ENCODE measurements around the gene MRPS27. TPM values are rescaled to one million over a fixed set of nuclear protein-coding genes. Genes with fewer than 3 reads are reported as not detected.

Gene MRPS27
- total RNA-seq, 1 donor from 2014 or later: 41.1 TPM

DNA sequence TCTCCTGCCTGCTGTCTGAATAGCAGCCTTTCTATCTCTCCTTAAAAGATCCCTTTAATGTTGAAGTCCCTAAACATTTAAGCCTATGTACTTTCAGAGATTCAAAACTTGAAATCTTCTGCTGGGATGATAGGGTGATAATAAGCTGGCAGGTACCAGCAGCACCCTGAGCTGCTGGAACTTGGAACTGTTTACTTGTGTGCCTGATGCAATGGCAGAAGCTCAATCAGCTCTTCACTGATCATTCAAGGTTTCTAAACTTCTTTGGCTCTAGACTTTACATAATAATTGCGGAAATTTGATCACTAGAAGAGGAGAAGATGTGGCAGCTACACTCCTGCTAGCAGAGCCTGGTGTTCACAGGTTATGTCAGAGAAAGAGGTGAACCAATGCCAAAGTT lies 27.6 kb downstream of the MRPS27 start:
- no peak for DNase-seq (ENCODE audit: low spot score)

DNA sequence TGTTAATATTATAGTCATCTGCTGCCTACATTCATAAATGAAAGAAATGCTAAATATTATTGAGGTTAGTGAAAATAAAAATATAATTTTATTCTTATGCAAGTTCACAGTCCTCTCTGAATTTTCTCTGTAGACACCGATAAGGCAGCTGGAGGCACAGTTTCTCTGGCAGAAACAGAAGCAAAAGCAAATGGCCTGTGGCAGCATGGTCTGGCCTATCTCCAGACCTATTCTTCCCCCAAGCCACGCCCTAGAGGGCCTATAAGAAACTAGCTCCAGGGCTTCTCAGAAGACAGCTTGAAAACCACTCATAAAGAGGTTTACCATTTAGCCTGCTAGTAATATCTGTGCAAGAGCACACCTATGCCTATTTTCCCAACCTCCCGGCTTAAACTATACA lies 28.4 kb downstream of the MRPS27 start:
- DNase-seq (ENCODE audit: low spot score): no peak

DNA sequence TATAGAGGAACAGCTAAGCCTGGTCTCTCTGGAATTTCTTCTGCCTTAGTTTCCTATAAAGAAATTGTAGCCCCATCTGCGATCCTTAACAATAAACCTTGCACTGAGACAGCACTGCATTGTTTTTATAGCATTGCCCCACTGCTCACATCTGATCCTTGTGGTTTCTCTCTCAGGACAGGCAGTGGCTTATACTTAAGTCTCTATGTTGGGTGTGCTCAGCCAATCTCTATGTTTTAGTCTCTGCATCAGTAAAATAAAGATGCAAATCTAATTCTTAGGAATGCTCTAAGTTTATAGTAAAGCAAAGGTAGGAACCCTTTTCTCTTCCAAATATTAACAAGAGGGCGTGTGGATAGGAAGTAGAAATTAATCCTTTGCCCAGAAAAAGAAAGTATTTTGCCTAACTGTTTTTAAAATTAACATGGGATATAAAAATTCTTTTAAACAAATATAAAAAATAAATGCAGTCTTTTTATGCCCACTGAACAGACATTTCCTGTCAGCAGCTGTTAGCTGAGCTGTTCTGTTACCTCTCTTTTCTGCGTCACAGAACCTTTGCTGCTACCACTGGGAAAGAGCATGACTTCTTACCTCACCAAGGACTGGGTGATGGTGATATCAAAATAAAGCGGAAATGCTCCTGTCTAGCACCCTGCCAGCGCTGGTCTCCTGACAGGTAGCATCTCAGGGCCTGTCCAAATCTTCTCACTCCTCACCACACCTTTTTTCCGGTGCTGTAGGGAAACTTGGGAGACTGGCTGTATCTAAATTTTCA lies 29.5 kb downstream of the MRPS27 start:
- DNase-seq (ENCODE audit: low spot score): no peak

DNA sequence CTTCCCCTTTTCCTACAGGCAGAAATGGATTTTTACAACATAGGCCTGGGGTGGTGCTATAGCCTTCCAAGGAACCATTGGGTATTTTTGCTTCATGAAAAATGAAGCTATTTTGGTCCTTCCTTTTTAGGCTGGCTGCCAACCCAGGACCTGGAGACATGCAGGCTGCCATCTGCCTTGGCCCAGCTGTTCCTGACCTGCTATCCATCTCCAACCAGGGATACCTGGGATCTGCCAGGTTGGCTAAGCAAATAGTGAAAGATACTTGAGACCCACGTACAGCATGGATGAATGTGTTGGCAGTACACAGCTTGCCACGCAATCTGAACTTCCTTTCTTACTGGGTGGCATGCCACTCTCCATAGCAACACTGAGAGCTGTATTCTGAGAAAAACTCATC lies 31.1 kb downstream of the MRPS27 start:
- DNase-seq (ENCODE audit: low spot score): no peak

DNA sequence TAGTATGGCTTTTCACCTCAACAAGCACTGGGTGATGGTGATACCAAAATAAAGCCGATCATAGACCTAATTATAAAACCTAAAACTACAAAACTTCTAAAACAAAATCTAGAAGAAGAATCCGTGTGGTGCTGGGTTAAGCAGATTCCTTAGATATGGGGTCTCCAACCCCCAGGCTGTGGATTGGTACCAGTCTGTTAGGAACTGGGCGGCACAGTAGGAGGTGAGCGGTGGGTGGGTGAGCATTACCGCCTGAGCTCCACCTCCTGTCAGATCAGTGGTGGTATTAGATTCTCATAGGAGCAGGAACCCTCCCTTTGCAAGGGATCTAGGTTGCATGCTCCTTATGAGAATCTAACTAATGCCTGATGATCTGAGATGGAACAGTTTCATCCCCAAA lies 33.2 kb downstream of the MRPS27 start:
- no peak for DNase-seq (ENCODE audit: low spot score)

DNA sequence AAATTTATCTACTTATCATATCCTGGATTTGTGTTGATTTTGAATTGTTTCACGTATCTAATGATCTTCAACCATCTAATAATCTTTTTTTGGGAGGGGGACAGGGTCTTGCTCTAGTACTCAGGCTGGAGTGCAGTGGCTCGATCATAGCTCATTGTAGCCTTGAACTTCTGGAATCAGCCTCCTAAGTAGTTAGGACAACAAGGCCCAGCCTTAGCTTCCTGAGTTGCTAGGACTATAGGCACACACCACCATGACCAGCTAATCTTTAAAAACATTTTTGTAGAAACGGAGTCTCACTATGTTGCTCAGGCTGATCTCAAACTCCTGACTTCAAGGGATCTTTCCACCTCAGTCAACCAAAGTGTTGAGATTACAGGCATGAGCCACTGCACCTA lies 34.6 kb downstream of the MRPS27 start:
- no peak for DNase-seq (ENCODE audit: low spot score)

DNA sequence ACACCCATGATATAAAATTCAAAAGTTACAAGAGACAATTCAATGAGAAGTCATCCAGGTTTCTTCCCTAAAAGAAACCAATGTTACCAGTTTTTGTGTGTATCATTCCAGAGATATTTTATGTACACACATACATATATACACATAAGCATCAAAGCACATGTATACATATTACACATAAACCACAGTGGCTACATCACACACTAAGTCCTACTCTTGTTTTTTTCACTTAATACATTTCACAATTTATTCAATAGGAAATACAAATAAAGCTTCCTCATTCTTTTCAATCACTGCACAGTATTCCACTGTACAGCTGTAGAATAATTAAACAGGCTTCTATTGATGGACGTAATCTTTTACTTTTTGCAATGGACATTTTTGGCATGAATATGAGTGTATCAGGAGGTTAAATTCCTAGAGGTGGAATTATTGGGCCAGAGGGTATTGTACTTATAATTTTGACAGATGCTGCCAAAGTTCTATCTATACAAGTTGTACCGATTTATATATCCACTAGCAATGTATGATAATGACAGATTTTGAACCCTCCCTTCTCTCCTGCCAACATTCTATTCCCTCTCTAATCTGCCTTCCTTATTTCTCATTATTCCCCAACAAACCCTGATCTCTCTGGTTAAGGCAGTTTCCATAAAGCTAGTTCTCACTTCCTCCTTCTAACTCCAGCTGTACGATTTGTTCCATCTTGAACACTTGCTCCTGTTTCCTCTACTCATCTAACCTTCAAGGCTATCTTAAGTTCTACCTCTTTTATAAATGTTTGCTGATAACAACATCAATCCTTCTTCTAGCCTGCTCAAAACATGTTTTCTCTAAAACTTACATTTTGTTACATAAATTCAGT lies 35.2 kb downstream of the MRPS27 start:
- DNase-seq (ENCODE audit: low spot score): no peak

DNA sequence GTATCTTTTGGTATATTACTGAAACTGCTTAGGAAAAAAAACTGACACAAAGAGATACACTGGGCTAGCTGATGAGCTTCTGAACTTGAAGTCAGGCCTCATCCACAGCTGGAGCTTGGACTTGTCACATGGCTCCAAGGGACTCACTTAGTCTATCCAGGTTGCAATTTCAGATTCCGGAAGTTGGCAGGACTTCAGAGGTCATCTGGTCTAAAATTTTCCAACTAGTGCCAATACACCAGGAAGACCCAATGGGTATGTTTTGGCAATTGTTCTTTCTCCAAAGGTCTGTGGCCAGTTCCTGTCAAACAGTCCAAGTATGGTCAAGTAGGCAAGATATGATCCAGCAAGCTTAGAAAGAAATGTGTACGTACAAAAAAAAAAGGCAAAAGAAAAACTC lies 36.7 kb downstream of the MRPS27 start:
- DNase-seq (ENCODE audit: low spot score): no peak

DNA sequence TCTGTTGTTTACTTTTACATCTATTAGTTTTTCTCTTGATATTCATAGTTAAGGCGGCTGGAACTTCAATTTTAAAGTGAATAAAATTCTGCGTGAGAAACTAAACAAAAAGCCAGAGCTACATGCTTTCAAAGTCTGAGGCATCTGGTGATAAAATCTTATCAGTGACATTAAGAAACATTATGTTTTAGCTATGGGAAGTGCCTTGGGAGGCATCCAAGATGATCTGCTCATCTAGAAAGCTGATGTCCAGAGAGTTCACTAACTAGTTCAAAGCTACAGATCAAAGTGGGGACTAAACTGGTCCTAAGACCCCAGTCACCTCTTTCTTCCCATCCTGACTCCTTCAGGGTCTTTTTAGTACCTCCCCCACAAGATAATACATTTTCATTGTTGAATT lies 37.2 kb downstream of the MRPS27 start:
- DNase-seq (ENCODE audit: low spot score): no peak

DNA sequence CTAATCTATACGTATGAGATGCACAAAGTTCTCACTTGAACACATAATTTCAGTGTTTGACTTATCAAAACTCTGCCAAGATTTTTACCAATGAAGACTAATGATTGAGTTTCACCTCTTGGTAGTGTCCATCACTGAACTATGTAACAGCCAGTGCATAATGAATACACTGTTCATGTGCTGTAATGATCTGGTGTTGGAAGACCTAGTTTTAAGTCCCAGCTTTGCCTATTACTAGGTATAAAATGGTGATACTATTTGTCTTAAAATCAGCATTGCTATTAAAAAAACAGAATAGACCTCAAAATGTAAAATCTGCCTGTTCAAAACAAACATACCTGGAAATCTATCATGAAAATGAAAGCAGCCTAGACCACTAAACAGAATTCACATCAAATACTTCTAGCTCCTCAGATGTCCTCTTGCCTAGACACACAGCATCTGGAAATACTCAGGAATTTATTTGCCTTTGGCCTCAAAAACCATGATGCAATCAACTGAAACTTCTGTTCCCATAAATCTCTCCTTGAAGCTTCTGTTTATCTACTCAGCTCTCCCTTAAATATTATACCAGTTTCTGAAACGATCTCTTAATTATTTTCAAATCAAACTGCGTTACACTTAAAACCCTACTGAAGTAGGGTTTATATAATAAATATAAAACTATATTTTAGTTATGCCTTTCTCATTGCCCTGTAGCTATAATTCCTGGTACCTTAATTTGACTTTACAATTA lies 38.1 kb downstream of the MRPS27 start:
- no peak for DNase-seq (ENCODE audit: low spot score)

DNA sequence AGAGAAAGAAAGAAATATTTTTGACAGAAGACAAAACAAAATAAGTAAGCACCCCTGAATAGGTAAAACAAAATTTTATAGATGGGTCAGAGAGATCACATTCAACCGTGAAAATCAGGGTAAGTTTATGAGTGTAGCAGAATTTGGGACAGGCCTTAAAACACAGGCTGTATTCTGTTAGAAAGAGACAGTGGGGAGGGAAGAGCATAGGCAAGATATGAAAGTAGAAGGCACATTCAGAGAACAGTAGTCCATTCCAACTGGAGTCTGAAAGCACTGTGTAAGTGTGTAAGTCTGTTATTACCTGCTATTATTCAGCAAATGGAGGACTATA lies 38.6 kb downstream of the MRPS27 start:
- DNase-seq (ENCODE audit: low spot score): no peak

DNA sequence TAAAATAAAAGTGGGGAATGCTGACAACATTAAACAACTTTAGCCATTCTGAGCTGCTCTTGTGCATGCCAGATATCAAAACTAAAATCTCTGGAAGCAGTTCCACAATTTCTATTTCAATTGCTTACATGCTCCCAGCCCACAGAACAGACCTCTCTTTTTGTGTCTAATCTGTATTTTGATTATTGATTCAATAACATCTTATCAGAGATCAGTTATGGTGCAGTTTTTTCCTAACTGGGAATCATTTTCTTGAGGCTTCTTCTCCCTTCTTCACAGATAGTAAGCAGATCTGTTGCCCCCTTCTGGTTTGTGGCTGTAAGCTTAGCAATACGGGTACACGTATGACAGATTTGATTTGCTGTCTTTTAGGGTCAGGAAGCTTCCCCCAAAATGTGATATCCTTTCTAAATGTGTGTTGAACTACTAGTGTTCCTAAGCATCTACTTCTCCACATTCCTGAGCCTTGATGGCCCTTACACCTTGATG lies 39.4 kb downstream of the MRPS27 start:
- DNase-seq (ENCODE audit: low spot score): no peak

DNA sequence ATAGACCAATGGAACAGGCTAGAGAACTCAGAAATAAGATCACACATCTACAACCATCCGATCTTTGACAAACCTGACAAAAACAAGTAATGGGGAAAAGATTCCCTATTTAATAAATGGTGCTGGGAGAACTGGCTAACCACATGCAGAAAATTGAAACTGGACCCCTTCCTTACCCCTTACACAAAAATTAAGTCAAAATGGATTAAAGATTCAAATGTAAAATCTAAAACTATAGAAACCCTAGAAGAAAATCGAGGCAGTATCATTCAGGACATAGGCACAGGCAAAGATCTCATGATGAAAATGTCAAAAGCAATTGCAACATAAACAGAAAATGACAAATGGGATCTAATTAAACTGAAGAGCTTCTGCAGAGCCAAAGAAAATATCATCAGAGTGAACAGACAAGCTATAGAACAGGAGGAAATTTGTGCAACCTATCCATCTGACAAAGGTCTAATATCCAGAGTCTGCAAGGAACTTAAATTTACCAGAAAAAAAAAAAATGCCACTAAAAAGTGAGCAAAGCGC lies 43.8 kb downstream of the MRPS27 start:
- DNase-seq (ENCODE audit: low spot score): no peak

DNA sequence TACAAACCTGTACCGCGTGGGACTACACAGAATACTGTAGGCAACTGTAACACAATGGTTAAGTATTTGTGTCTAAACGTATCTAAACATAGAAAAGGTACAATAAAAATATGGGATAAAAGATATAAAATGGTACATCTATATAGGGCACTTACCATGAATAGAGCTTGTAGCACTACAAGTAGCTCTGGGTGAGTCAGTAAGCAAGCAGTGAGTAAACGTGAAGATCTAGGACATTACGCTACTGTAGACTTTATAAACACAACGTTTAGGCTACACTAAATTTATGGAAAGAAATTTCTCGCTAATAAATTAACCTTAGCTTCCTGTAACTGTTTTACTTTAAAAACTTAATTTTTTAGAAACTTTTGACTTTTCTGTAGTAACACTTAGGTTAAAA lies 46.5 kb downstream of the MRPS27 start:
- DNase-seq (ENCODE audit: low spot score): no peak

DNA sequence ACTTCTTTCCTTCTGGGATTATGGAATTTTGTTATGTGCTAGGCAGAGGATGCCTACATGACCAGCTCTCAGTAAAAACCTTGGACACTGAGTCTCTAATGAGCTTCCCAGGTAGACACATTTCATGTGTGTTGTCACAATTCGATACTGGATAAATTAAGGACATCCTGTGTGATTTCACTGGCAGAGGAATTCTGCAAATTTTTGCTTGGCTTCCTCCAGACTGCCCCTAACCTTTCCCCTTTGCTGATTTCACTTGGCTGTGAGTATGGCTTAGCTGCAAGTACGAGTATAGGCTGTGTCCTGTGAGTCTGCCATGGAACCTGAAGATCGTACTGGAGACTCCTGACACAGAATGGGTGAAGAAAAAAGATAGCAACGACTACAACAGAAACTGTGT lies 47.6 kb downstream of the MRPS27 start:
- no peak for DNase-seq (ENCODE audit: low spot score)

DNA sequence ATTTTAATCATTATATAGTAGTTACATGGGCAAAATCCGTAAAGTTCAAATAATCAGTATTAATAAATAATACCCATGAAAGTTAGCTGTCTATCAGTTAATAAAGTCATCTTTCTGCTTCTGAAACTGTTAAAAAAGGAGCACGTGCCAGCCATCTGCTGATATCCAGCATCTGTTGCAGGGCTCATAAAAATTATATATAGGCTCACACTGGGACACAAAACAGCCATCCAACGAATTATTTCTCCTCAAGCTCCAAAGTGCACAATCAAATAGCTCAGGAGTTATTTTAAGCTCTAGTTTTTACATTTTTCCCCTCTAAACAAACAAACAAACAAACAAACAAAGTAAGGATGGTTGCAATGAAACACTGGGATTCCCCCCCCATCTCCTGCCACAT lies 48.3 kb downstream of the MRPS27 start:
- no peak for DNase-seq (ENCODE audit: low spot score)

DNA sequence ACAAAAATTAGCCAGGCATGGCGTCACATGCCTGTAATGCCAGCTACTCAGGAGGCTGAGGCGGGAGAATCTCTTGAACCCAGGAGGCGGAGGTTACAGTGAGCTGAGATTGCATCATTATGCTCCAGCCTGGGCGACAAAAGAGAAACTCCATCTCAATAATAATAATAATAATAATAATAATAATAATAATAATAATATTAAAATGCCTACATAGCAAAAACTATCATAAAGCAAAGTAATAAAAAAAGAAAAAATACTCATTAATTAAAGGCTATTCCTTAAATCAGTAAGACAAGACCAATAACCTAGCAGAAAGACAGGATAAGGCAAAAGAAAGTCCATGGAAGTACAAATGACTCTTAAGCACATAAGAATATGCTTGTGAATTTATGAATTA lies 50.0 kb downstream of the MRPS27 start:
- DNase-seq (ENCODE audit: low spot score): no peak

DNA sequence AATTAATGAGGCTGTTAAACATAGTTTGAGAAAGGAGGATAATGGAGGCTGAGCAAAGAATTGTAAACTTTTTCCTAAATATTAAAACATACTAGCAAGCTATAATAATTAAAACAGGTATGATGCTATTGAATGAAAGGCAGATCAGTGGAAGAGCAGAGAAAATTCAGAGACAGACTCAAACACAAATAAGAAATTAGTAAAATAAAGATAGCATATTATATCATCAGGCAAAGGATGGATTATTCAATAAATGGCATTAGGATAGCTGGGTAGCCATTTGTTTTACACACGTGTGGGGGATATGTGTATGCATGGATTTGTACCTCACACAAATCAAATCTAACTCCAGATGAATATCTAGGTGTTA lies 50.6 kb downstream of the MRPS27 start:
- DNase-seq (ENCODE audit: low spot score): no peak

DNA sequence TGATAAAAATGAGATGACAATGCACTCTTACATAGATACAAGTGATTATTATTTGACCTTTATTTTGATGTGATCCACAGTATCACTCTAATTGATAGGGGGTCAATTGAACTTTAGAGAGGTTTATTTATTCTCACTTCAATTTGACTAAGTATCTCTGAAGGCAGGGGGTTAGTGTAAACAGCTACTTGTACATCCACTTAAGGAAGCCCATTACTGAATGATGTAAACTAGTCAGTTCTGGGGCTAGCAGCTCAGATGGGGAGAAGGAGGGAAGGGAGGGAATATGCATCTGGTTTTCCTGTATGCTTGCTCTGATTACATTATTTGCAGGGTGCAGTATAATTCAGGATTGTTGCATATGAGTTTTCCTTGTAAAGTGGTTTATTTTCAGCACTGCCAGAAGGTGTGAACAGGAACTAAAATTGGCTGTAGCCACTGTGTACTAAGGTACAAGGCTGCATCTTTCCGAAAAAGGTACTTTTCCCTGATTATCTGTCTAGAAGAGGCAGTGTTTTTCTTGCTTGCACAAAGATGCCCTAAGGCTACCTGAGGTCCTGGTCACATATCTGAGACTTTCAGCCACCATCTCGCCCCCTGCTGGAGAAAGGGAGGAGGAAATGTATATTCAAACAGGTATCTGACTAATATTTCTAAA lies 51.2 kb downstream of the MRPS27 start:
- DNase-seq (ENCODE audit: low spot score): no peak

DNA sequence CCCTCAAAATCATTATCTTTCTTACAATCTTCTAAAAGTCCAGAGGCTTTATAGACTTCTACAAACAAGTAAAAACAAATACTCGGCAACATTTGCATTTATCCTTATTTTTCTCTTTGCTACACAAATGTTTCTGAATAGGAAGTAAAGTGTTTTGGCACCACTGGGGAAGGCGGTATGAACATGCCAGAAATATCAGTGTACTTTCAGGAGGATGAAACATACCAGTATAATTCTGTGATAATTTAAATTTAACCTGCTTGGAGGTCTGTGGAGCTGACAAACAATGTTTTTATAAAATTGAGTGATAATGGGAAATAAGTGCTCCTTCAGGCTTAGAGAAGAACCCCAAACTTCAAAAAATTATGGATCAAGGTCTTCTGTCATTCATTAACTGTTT lies 51.8 kb downstream of the MRPS27 start:
- DNase-seq (ENCODE audit: low spot score): no peak

DNA sequence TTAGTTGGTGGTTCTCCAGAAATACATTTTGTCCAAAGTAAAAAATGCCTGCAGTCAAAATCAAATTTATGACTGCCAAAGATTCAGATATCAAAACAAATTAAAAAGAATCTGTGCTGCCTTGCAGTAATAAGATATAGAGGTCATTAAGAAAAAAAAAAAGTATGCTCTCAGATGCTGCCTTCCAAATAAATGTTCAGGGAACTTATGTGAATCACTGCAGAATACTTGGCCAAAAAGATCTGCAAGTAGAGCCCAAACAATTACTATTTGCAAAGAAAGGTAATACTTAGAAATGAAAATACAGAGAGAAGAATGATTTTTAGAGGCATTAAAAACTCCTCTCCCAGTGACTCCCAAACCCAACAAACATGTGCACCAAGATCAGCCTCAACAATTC lies 52.4 kb downstream of the MRPS27 start:
- no peak for DNase-seq (ENCODE audit: low spot score)
